ENCODE measurements around the gene SNPH.

Gene SNPH

GRCh38 chr20:1265226-1265915, 723 bp upstream of the SNPH start:
- no peak for DNase-seq

GRCh38 chr20:1265916-1266166, 253 bp upstream of the SNPH start:
- DNase-seq = no peak

- DNase-seq = no peak
Observed at GRCh38 chr20:1267161-1267560, 1.1 kb downstream of the SNPH start.

- DNase-seq = no peak
Observed at GRCh38 chr20:1267809-1268374, 1.8 kb downstream of the SNPH start.

GRCh38 chr20:1269235-1269634, 3.1 kb downstream of the SNPH start:
- DNase-seq = no peak

- DNase-seq = no peak
Observed at GRCh38 chr20:1269850-1270249, 3.8 kb downstream of the SNPH start.

- no peak for DNase-seq
Observed at GRCh38 chr20:1272368-1273100, 6.4 kb downstream of the SNPH start.

- DNase-seq = no peak
Observed at GRCh38 chr20:1273366-1273765, 7.3 kb downstream of the SNPH start.

- peak; percentile 85 for DNase-seq
Observed at GRCh38 chr20:1274485-1275311, 8.6 kb downstream of the SNPH start.

GRCh38 chr20:1275919-1276318, 9.8 kb downstream of the SNPH start:
- no peak for DNase-seq

GRCh38 chr20:1277529-1278322, 11.6 kb downstream of the SNPH start:
- DNase-seq = no peak

GRCh38 chr20:1278993-1279392, 12.9 kb downstream of the SNPH start:
- DNase-seq = no peak

- no peak for DNase-seq
Observed at GRCh38 chr20:1280195-1281102, 14.4 kb downstream of the SNPH start.

GRCh38 chr20:1281279-1282057, 15.4 kb downstream of the SNPH start:
- DNase-seq = no peak

GRCh38 chr20:1282966-1283365, 16.9 kb downstream of the SNPH start:
- no peak for DNase-seq

- no peak for DNase-seq
Observed at GRCh38 chr20:1283522-1284510, 17.7 kb downstream of the SNPH start.

- no peak for DNase-seq
Observed at GRCh38 chr20:1286267-1287024, 20.4 kb downstream of the SNPH start.

GRCh38 chr20:1287306-1287705, 21.2 kb downstream of the SNPH start:
- no peak for DNase-seq

Measured in NCI-H2171 treated with DMSO at 0.1 percent for 48 hours (cell line).